ENCODE results near the gene VTA1. TPM values are rescaled to one million over a fixed set of nuclear protein-coding genes. Genes with fewer than 3 reads are reported as not detected.

The VTA1 gene
- total and polyA plus RNA-seq, 2 of the 8 experiments (the other 6 are each of a cell fraction or from before 2014, with no cell fraction given): 63.6 to 67.0 TPM

DNA sequence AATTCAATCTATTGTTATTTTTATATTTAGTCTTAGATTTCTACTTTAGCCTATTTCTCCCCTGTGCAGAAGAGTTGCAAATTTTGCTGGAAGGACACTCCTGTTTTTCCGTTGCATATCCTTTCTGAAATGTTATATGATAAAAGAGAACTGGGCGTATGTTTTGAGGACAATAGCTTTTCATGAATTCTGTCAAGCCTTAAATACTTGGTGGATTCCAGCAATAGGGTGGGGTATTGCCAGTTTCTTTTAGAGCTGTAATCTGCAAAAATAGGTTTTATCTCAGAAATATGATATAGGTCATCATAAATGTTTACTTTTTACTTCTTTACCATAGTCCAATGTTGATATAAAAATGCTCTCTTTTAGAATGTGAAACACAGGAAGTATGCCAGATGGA is 42.0 kb downstream of the VTA1 start:
- Histone ChIP-seq H4K5ac (ENCODE audit: insufficient read length, low read depth, low read length) (no peak overlapping the region), H4K91ac (replicated peaks; ENCODE audit: insufficient read length, low read length) (no peak overlapping the region), H3K56ac (replicated peaks; ENCODE audit: insufficient read length, low read depth, low read length) (no peak overlapping the region), H3K79me1 (ENCODE audit: low read depth, low read length) (no peaks in the 10 kb centered on the region), H2BK12ac (ENCODE audit: low read depth, low read length) (no peak overlapping the region), H3K14ac (ENCODE audit: insufficient read length) (no peak overlapping the region), H4K8ac (ENCODE audit: extremely low read depth, insufficient read depth, low read length) (no peak overlapping the region), H3K79me2 (ENCODE audit: control insufficient read depth in 1 of 2, insufficient read depth in 2 of 2, low read length in 2 of 2) (0 out of 4 replicates have a peak, but pooled peaks cover 0 to 2% of the 10 kb centered on the region in 2 experiments), H3K27me3 (replicated peaks in 1 of 4; ENCODE audit: control insufficient read depth in 3 of 4, extremely low read depth in 1 of 4, insufficient read depth in 3 of 4, low read length in 3 of 4) (no peaks in the 10 kb centered on the region), H2BK120ac (replicated peaks; ENCODE audit: low read depth, low read length) (no peak overlapping the region), H4K20me1 (replicated peaks in 1 of 2; ENCODE audit: control insufficient read depth in 1 of 2, insufficient read depth in 2 of 2, low read length in 2 of 2) (no peaks in the 10 kb centered on the region), H3K4me1 (replicated peaks in 1 of 4; ENCODE audit: control insufficient read depth in 3 of 4, insufficient read depth in 4 of 4, low read length in 3 of 4) (no peaks in the 10 kb centered on the region), H3K23me2 (ENCODE audit: low read depth, low read length) (no peaks in the 10 kb centered on the region), H2AFZ (ENCODE audit: low read length) (no peak overlapping the region), H3K4me3 (ENCODE audit: extremely low read depth in 1 of 4, insufficient read depth in 2 of 4, low read depth in 3 of 4, low read length in 4 of 4) (no peak overlapping the region), H3K9ac (replicated peaks in 1 of 4; ENCODE audit: extremely low read depth in 1 of 4, low read depth in 3 of 4, low read length in 3 of 4) (no peak overlapping the region), H3K4me2 (ENCODE audit: insufficient read depth in 1 of 2, low read depth in 2 of 2, low read length in 2 of 2) (no peak overlapping the region), H3K4ac (replicated peaks; ENCODE audit: insufficient read length, low read depth, low read length) (no peak overlapping the region), H2BK20ac (ENCODE audit: low read length) (no peak overlapping the region), H3K18ac (ENCODE audit: extremely low read depth, low read length) (no peak overlapping the region), H3K23ac (ENCODE audit: insufficient read length) (no peak overlapping the region), H3K27ac (ENCODE audit: low read depth, low read length) (no peak overlapping the region), H2BK5ac (ENCODE audit: low read depth, low read length) (no peak overlapping the region), H2AK5ac (ENCODE audit: low read depth, low read length) (no peak overlapping the region), H3K36me3 (ENCODE audit: control insufficient read depth in 2 of 4, insufficient read depth in 4 of 4, low read length in 3 of 4) (peaks cover 0 to 11% (median 0%) of the 10 kb centered on the region in 4 experiments; a peak in 2 of 8 replicates), H2BK15ac (ENCODE audit: low read length) (no peak overlapping the region), H3K9me3 (ENCODE audit: insufficient read depth in 2 of 2, low read depth in 1 of 2, low read length in 1 of 2) (no peaks in the 10 kb centered on the region)
- FAIRE-seq: no peak
- WGBS, 2 experiments (ENCODE audit: extremely low coverage in 1 of 2, insufficient coverage in 1 of 2, insufficient read length in 1 of 2, insufficient replicate concordance in 2 of 2, low coverage in 1 of 2, low lambda C conversion rate in 2 of 2, missing lambda C conversion rate in 1 of 2): 78% methylated on average over 2 of the region's 2 CpGs; no CpG with 5 or more reads in 1 of the 2 experiments
- DNase-seq (ENCODE audit: low read depth in 1 of 2, low spot score in 2 of 2): no peak
- POLR2A ChIA-PET (ENCODE audit: partially characterized antibody): no interaction called here
- CTCF ChIA-PET (ENCODE audit: partially characterized antibody): interaction anchor here (0.6 to 5.0 kb wide), 8 partner anchors 9 to 139 kb away, joined by 3 to 35 read pairs (median 5); no protein-coding TSS in a partner anchor
- TF ChIP-seq JUND (IDR thresholded peaks at IDR 0.05; ENCODE audit: low read length) (no peak), PHF8 (conservative IDR thresholded peaks at IDR 0.05; ENCODE audit: low read depth, low read length) (no peak), EP300 (IDR thresholded peaks at IDR 0.05; ENCODE audit: borderline replicate concordance in 1 of 2, low read depth in 2 of 2, low read length in 2 of 2) (no peak), TEAD4 (IDR thresholded peaks at IDR 0.05; ENCODE audit: low read depth, low read length) (no peak), HDAC2 (IDR thresholded peaks at IDR 0.05; ENCODE audit: borderline replicate concordance in 1 of 2, low read depth in 2 of 2, low read length in 2 of 2) (no peak), RAD21 (IDR thresholded peaks at IDR 0.05 in 1 of 2, conservative IDR thresholded peaks at IDR 0.05 in 1 of 2; ENCODE audit: low read depth in 2 of 2, low read length in 2 of 2) (no peak), SIRT6 (IDR thresholded peaks at IDR 0.05; ENCODE audit: low read length) (no peak), KDM5A (IDR thresholded peaks at IDR 0.05; ENCODE audit: low read length) (no peak), CBX5 (IDR thresholded peaks at IDR 0.05; ENCODE audit: low read depth, low read length) (no peak), BRCA1 (IDR thresholded peaks at IDR 0.05; ENCODE audit: low read depth, low read length) (no peak)
- TF ChIP-seq, protein P1, sequence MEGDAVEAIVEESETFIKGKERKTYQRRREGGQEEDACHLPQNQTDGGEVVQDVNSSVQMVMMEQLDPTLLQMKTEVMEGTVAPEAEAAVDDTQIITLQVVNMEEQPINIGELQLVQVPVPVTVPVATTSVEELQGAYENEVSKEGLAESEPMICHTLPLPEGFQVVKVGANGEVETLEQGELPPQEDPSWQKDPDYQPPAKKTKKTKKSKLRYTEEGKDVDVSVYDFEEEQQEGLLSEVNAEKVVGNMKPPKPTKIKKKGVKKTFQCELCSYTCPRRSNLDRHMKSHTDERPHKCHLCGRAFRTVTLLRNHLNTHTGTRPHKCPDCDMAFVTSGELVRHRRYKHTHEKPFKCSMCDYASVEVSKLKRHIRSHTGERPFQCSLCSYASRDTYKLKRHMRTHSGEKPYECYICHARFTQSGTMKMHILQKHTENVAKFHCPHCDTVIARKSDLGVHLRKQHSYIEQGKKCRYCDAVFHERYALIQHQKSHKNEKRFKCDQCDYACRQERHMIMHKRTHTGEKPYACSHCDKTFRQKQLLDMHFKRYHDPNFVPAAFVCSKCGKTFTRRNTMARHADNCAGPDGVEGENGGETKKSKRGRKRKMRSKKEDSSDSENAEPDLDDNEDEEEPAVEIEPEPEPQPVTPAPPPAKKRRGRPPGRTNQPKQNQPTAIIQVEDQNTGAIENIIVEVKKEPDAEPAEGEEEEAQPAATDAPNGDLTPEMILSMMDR (IDR thresholded peaks at IDR 0.05; ENCODE audit: control extremely low read depth in 1 of 3, insufficient read depth in 1 of 3, low read depth in 1 of 3, low read length in 3 of 3): no peak

Data from H1 (cell line).